ENCODE results near the gene SDK1. TPM values are rescaled to one million over a fixed set of nuclear protein-coding genes. Genes with fewer than 3 reads are reported as not detected.

The SDK1 gene
- total and polyA plus RNA-seq, 2 experiments from 2014 or later, result 4.1 to 16.5 TPM

DNA sequence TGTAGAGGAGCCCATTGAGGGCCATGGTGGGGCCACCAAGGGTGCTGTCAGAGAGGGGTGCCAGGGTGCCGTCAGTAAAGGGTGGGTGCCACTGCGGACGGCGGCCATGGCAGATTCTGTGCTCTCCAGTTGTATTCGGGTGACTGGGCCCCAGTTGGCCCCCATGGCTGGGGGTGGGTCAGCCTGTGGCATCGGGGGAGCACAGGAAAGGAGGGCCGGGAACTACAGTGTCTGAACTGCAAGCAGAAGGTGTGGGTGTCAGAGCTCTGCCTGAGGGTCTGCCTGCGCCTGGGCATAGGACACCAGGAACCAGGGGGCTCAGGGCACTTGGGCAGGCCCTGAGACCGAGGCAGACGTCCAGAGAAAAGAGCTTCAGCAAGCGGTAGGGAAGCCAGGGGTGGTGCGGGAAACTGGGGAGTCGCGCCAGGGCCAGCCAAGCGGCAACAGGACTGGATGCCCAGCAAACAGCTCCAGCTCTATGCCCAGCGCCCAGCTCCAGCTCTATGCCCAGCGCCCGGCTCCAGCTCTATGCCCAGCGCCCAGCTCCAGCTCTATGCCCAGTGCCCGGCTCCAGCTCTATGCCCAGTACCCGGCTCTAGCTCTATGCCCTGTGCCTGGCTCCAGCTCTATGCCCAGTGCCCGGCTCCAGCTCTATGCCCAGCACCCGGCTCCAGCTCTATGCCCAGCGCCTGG lies 878.8 kb downstream of the SDK1 start:
- Histone ChIP-seq H3K27me3 (no peaks in the 10 kb centered on the region), H3K36me3 (no peaks in the 10 kb centered on the region), H3K9me3 (ENCODE audit: low read depth) (no peaks in the 10 kb centered on the region), H3K4me1 (ENCODE audit: low read depth) (no peaks in the 10 kb centered on the region), H3K4me3 (no peak overlapping the region), H3K27ac (no peak overlapping the region)
- no peak for DNase-seq (ENCODE audit: low read depth in 1 of 2, low spot score in 1 of 2)
- TF ChIP-seq, protein P1, sequence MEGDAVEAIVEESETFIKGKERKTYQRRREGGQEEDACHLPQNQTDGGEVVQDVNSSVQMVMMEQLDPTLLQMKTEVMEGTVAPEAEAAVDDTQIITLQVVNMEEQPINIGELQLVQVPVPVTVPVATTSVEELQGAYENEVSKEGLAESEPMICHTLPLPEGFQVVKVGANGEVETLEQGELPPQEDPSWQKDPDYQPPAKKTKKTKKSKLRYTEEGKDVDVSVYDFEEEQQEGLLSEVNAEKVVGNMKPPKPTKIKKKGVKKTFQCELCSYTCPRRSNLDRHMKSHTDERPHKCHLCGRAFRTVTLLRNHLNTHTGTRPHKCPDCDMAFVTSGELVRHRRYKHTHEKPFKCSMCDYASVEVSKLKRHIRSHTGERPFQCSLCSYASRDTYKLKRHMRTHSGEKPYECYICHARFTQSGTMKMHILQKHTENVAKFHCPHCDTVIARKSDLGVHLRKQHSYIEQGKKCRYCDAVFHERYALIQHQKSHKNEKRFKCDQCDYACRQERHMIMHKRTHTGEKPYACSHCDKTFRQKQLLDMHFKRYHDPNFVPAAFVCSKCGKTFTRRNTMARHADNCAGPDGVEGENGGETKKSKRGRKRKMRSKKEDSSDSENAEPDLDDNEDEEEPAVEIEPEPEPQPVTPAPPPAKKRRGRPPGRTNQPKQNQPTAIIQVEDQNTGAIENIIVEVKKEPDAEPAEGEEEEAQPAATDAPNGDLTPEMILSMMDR (IDR thresholded peaks at IDR 0.05; ENCODE audit: low read depth, low read length), result no peak

DNA sequence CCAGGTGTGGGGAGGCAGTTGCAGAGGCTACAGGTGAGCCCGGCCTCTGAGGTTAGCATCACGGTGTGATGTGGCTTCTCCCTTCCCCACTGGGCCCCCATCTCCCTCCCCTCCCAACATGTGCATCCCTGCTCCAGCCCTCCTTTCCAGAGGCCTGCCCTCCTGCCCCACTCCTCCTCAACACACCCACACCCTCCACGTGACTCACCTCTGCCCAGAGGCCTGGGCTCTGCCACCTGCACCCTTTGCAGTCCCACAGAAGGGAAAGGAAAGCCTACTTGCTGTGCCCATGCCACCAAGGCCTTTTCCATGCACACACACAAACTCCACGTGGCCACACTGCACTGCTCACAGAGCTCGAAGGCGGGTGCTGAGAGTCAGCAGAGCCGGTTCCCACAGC lies 880.4 kb downstream of the SDK1 start:
- no peaks in the 10 kb centered on the region for H3K36me3 ChIP-seq
- no peaks in the 10 kb centered on the region for H3K27me3 ChIP-seq
- no peaks in the 10 kb centered on the region for H3K9me3 ChIP-seq (ENCODE audit: low read depth)
- TF ChIP-seq, protein P1 (IDR thresholded peaks at IDR 0.05; ENCODE audit: low read depth, low read length), result no peak
- H3K4me3 ChIP-seq, result no peak overlapping the region
- no peak for DNase-seq (ENCODE audit: low read depth in 1 of 2, low spot score in 1 of 2)
- H3K4me1 ChIP-seq (ENCODE audit: low read depth), result no peaks in the 10 kb centered on the region
- H3K27ac ChIP-seq, result no peak overlapping the region

DNA sequence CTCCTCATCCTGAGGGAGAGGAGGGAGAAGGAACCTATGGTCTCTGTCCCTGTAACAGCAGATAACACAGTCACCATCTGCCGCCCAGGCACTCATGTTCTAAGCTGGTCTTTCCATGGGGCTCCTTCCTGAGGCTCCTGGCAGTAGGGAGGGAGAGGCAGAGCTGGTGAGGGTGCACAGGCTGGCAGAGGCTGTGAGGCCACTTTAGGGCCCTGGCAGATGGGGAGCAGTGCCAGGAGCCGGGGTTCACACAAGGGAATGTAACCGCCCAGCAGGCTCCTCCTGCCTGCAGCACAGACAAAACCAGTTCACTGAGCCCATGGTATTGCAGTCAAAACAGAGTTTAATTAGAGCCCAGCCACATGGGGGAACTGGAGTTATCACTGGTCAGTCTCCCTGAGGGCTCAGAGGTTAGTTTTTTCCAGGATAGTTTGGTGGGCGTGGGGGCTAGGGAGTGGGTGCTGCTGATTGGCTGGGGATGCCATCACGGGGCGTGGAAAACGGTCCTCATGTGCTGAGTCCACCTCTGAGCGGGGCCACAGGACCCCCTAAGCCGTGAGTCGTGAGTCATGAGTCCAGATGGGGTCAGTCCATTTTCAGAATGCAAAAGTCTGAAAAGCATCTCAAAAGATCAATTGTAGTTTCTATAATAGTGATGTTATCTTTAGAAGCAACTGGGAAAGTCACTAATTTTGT lies 881.7 kb downstream of the SDK1 start:
- TF ChIP-seq, protein P1 (IDR thresholded peaks at IDR 0.05; ENCODE audit: low read depth, low read length), result no peak
- Histone ChIP-seq H3K27ac (no peak overlapping the region), H3K4me3 (no peak overlapping the region), H3K36me3 (no peaks in the 10 kb centered on the region), H3K4me1 (ENCODE audit: low read depth) (no peaks in the 10 kb centered on the region), H3K9me3 (ENCODE audit: low read depth) (no peaks in the 10 kb centered on the region), H3K27me3 (no peaks in the 10 kb centered on the region)
- no peak for DNase-seq (ENCODE audit: low read depth in 1 of 2, low spot score in 1 of 2)

DNA sequence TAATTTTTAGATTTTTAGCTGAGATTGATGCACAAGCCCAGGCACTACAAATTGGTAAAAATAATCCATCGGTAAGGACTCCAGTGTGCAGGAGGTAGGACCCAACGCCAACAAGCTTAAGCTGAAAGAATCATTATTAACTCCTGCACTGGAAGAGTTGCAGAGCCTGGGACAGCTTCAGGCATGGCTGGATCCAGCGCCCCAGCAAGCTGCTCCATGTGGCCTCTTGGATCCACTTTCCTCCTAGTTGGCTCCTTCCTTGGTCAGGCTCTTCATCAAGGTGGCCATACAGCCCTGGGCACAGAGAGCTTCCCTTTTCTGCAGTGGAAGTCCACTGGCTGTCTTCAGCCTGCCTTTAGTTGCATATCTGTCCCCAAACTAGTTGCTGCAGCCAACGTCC lies 883.6 kb downstream of the SDK1 start:
- no peak for DNase-seq (ENCODE audit: low read depth in 1 of 2, low spot score in 1 of 2)
- H3K4me3 ChIP-seq, result no peak overlapping the region
- H3K36me3 ChIP-seq, result no peaks in the 10 kb centered on the region
- no peaks in the 10 kb centered on the region for H3K27me3 ChIP-seq
- no peaks in the 10 kb centered on the region for H3K4me1 ChIP-seq (ENCODE audit: low read depth)
- no peaks in the 10 kb centered on the region for H3K9me3 ChIP-seq (ENCODE audit: low read depth)
- no peak overlapping the region for H3K27ac ChIP-seq
- TF ChIP-seq, protein P1 (IDR thresholded peaks at IDR 0.05; ENCODE audit: low read depth, low read length), result no peak

DNA sequence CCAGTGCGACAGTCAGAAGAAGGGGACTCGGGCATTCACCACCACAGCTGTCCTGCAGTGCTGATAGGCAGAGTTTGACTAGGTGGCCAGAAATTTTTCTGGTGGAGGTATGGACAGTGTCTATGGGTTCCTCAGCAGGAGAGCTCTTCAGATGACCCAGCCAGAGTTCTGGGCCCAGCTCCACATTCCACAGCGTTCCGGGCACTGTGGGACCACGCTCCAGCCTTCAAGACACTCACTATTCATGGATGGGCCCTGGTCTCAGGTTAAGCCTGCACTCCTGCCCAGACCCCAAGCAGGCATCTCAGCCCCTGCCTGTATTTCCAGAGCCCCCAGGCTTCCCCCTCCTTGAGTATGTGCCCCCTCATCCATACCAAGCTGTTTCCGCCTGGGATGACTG lies 884.1 kb downstream of the SDK1 start:
- Histone ChIP-seq H3K4me1 (ENCODE audit: low read depth) (no peaks in the 10 kb centered on the region), H3K36me3 (no peaks in the 10 kb centered on the region), H3K27ac (no peak overlapping the region), H3K4me3 (no peak overlapping the region), H3K9me3 (ENCODE audit: low read depth) (no peaks in the 10 kb centered on the region), H3K27me3 (no peaks in the 10 kb centered on the region)
- TF ChIP-seq, protein P1 (IDR thresholded peaks at IDR 0.05; ENCODE audit: low read depth, low read length), result no peak
- DNase-seq (ENCODE audit: low read depth in 1 of 2, low spot score in 1 of 2), result no peak
